OCI-LY3 (cell line): ENCODE measurements around the gene LSM7.

ENCODE experiments used
- H2AFZ ChIP-seq: fragments of 200-600, 300-600 bp; shearing (Covaris generic); 2 replicates; pipeline ENCODE4 v1.6.0; 2014; ENCODE audit warnings: antibody characterized with exemption, low read depth, low read length
- H3K27ac ChIP-seq: fragments of 200-600, 300-600 bp; sonication (generic); 2 replicates; pipeline ENCODE4 v1.5.1; 2014; ENCODE audit warnings: mild to moderate bottlenecking, low read length, moderate library complexity, mixed read lengths
- H3K27me3 ChIP-seq: fragments of 200-600, 300-600 bp; sonication (generic); 2 replicates; pipeline ENCODE4 v1.6.1; 2014; ENCODE audit warnings: low read depth, low read length, mixed read lengths
- H3K36me3 ChIP-seq: fragments of 200-600, 300-600 bp; sonication (generic); replicated peaks from 2 replicates; pipeline ENCODE3; 2014; ENCODE audit warnings: low read depth, low read length, mixed read lengths
- H3K4me1 ChIP-seq: fragments of 300-600, 200-600 bp; sonication (generic); 2 replicates; pipeline ENCODE4 v1.6.1; 2014; ENCODE audit warnings: low read length, mixed read lengths
- H3K4me2 ChIP-seq: fragments of 200-600, 300-600 bp; sonication (generic); 2 replicates; pipeline ENCODE4 v1.6.1; 2014; ENCODE audit warnings: low read length, mixed read lengths
- H3K4me3 ChIP-seq: fragments of 300-600, 200-600 bp; sonication (generic); 2 replicates; pipeline ENCODE4 v1.5.1; 2014; ENCODE audit warnings: antibody characterized with exemption, mild to moderate bottlenecking, low read length, moderate library complexity
- H3K79me2 ChIP-seq: fragments of 300-600, 200-600 bp; shearing (Covaris generic); 2 replicates; pipeline ENCODE4 v1.6.1; 2014; ENCODE audit warnings: mild to moderate bottlenecking, low read length, mixed read lengths
- H3K9ac ChIP-seq: fragments of 300-600, 200-600 bp; shearing (Covaris generic); 2 replicates; pipeline ENCODE4 v1.6.0; 2014; ENCODE audit warnings: mild to moderate bottlenecking, low read length, moderate library complexity
- H3K9me3 ChIP-seq: fragments of 200-600, 300-600 bp; shearing (Covaris generic); 2 replicates; pipeline ENCODE4 v1.6.1; 2014; ENCODE audit warnings: low read length, mixed read lengths; ENCODE audit not compliant: insufficient read depth
- H4K20me1 ChIP-seq: fragments of 200-600, 300-600 bp; sonication (generic); 2 replicates; pipeline ENCODE4 v1.6.1; 2016; ENCODE audit warnings: low read length, mixed read lengths; ENCODE audit not compliant: insufficient read depth
- CTCF ChIP-seq: fragments of 200-600, 300-600 bp; sonication (generic); IDR thresholded peaks from 2 replicates; pipeline ENCODE4 v1.5.1; 2014; ENCODE audit warnings: antibody characterized with exemption, low read length, low read depth
- EZH2phosphoT487 ChIP-seq: fragments of 200-600 bp; shearing (Covaris generic); IDR thresholded peaks from 2 replicates; pipeline ENCODE4 v1.6.1; 2018; ENCODE audit warnings: antibody characterized with exemption, mixed run types, low read depth

Gene LSM7

DNA sequence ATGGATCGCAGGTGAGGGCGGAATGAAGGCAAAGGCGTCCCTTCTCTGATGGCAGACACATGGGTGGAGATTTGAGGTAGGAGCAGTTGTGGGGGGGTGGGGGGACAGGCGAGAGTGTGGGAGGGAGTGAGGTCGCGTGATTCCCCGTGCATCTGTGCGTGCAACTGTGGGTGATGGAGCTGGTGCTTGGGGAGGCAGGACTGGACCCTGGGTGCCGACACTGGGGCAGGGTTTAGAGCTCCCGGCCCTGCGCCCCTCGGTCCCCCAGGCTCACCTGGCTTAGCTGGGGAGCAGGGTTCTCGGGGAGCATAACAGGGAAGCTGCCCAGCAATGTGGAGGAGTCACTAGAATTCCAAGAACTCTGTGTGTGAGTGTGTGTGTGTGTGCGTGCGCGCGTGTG, 35.0 kb upstream of the LSM7 start:
- no peak overlapping the region for H3K9ac ChIP-seq
- H3K27ac ChIP-seq: no peak overlapping the region
- no peak overlapping the region for H3K4me2 ChIP-seq
- no peaks in the 10 kb centered on the region for H4K20me1 ChIP-seq
- H3K4me3 ChIP-seq: no peak overlapping the region
- H3K9me3 ChIP-seq: peaks cover 3% of the 10 kb centered on the region; the same call in 1 of the 2 replicates
- no peaks in the 10 kb centered on the region for H3K79me2 ChIP-seq
- H3K27me3 ChIP-seq: 0 out of 2 replicates have a peak, but pooled peaks cover 4% of the 10 kb centered on the region
- H2AFZ ChIP-seq: no peak overlapping the region
- H3K4me1 ChIP-seq: no peaks in the 10 kb centered on the region
- no peak for TF ChIP-seq EZH2phosphoT487
- no peak for TF ChIP-seq CTCF
- H3K36me3 ChIP-seq: no peaks in the 10 kb centered on the region

GRCh38 chr19:2362970-2363300, 34.5 kb upstream of the LSM7 start:
- Histone ChIP-seq H4K20me1 (no peaks in the 10 kb centered on the region), H2AFZ (no peak overlapping the region), H3K36me3 (no peaks in the 10 kb centered on the region), H3K9me3 (peaks cover 3% of the 10 kb centered on the region; the same call in 1 of the 2 replicates), H3K4me1 (no peaks in the 10 kb centered on the region), H3K27me3 (0 out of 2 replicates have a peak, but pooled peaks cover 4% of the 10 kb centered on the region), H3K4me3 (no peak overlapping the region), H3K4me2 (no peak overlapping the region), H3K9ac (no peak overlapping the region), H3K27ac (no peak overlapping the region), H3K79me2 (no peaks in the 10 kb centered on the region)
- TF ChIP-seq EZH2phosphoT487 (no peak), CTCF (no peak)

GRCh38 chr19:2362046-2362969, 33.9 kb upstream of the LSM7 start:
- TF ChIP-seq EZH2phosphoT487 (no peak), CTCF (no peak)
- Histone ChIP-seq H3K9ac (no peak overlapping the region), H3K4me2 (no peak overlapping the region)

GRCh38 chr19:2361246-2362045, 33.1 kb upstream of the LSM7 start:
- 0 out of 2 replicates have a peak, but pooled peaks cover 4% of the 10 kb centered on the region for H3K27me3 ChIP-seq
- peaks cover 3% of the 10 kb centered on the region; the same call in 1 of the 2 replicates for H3K9me3 ChIP-seq
- H3K4me2 ChIP-seq: no peak overlapping the region
- no peaks in the 10 kb centered on the region for H3K4me1 ChIP-seq
- H3K27ac ChIP-seq: no peak overlapping the region
- H3K36me3 ChIP-seq: no peaks in the 10 kb centered on the region
- no peak overlapping the region for H3K9ac ChIP-seq
- no peak overlapping the region for H3K4me3 ChIP-seq
- no peaks in the 10 kb centered on the region for H4K20me1 ChIP-seq
- H2AFZ ChIP-seq: no peak overlapping the region
- no peaks in the 10 kb centered on the region for H3K79me2 ChIP-seq
- TF ChIP-seq CTCF (no peak), EZH2phosphoT487 (no peak)

More at GRCh38 chr19:2362046-2362969, 33.9 kb upstream of the LSM7 start:
- Histone ChIP-seq H3K27me3 (0 out of 2 replicates have a peak, but pooled peaks cover 4% of the 10 kb centered on the region), H3K79me2 (no peaks in the 10 kb centered on the region), H4K20me1 (no peaks in the 10 kb centered on the region), H3K4me1 (no peaks in the 10 kb centered on the region), H3K36me3 (no peaks in the 10 kb centered on the region), H3K4me3 (no peak overlapping the region), H3K27ac (no peak overlapping the region), H2AFZ (no peak overlapping the region), H3K9me3 (peaks cover 3% of the 10 kb centered on the region; the same call in 1 of the 2 replicates)
